Measurements from ENCODE around the gene EEFSEC.

The EEFSEC gene

GRCh38 chr3:128420289-128420688 lies 267.0 kb downstream of the EEFSEC start:
- no peak for DNase-seq

GRCh38 chr3:128420720-128421438 lies 267.6 kb downstream of the EEFSEC start:
- no peak for DNase-seq

- no peak for DNase-seq
Observed at GRCh38 chr3:128421439-128421836, 268.2 kb downstream of the EEFSEC start.

GRCh38 chr3:128421966-128422365 lies 268.7 kb downstream of the EEFSEC start:
- no peak for DNase-seq

GRCh38 chr3:128422762-128423524 lies 269.7 kb downstream of the EEFSEC start:
- DNase-seq = no peak

- DNase-seq = no peak
Observed at GRCh38 chr3:128423525-128424147, 270.4 kb downstream of the EEFSEC start.

GRCh38 chr3:128424508-128425069 lies 271.3 kb downstream of the EEFSEC start:
- DNase-seq = no peak

- DNase-seq = no peak
Observed at GRCh38 chr3:128425142-128425845, 272.0 kb downstream of the EEFSEC start.

- DNase-seq = no peak
Observed at GRCh38 chr3:128425846-128426127, 272.5 kb downstream of the EEFSEC start.

GRCh38 chr3:128426128-128426921 lies 273.0 kb downstream of the EEFSEC start:
- peak; percentile 12 for DNase-seq

- DNase-seq = no peak
Observed at GRCh38 chr3:128427175-128427857, 274.0 kb downstream of the EEFSEC start.

- no peak for DNase-seq
Observed at GRCh38 chr3:128427872-128428822, 274.9 kb downstream of the EEFSEC start.

- no peak for DNase-seq
Observed at GRCh38 chr3:128429275-128429674, 276.0 kb downstream of the EEFSEC start.

GRCh38 chr3:128429751-128430150 lies 276.5 kb downstream of the EEFSEC start:
- no peak for DNase-seq

- DNase-seq = no peak
Observed at GRCh38 chr3:128430301-128430700, 277.0 kb downstream of the EEFSEC start.

GRCh38 chr3:128430731-128431130 lies 277.4 kb downstream of the EEFSEC start:
- DNase-seq = no peak

- DNase-seq = no peak
Observed at GRCh38 chr3:128431803-128432300, 278.6 kb downstream of the EEFSEC start.

GRCh38 chr3:128432301-128432970 lies 279.2 kb downstream of the EEFSEC start:
- DNase-seq = no peak

- no peak for DNase-seq
Observed at GRCh38 chr3:128432971-128433836, 279.9 kb downstream of the EEFSEC start.

All from NCI-H1048 (cell line).